ENCODE results near the gene CYREN.

GRCh38 chr7:135158141-135158655, 12.3 kb downstream of the CYREN start:
- TF ChIP-seq CTCF (IDR thresholded peaks at IDR 0.05) (no peak), POLR2A (IDR thresholded peaks at IDR 0.05) (no peak)

Measured in thyroid gland (tissue), 4 donors.